NAMALWA (cell line): ENCODE results near the gene MAP3K20.
"Not testable (repeated sequence)": the region's sequence is repeated elsewhere in the genome, so short reads cannot be mapped to it uniquely, and the experiment has no call there.

ENCODE experiments used
- DNase-seq: peaks from one replicate; pipeline ENCODE4 v3.0.0-alpha.2; 2015; ENCODE audit warnings: low spot score

Gene MAP3K20

DNA sequence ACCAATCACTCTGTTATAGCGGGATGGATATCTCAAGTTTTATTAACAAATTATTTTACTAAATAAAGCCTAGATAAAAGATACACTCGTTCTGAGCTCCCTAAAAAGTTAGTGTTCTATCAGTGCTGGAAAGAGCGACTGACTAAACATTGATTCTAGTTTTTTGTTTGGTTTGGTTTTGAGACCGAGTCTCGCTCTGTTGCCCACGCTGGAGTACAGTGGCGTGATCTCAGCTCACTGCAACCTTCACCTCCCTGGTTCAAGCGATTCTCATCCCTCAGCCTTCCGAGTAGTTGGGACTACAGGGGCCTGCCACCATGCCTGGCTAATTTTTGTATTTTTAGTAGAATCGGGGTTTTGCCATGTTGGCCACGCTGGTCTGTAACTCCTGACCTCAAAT is 205.2 kb downstream of the MAP3K20 start:
- DNase-seq, result no peak

GRCh38 chr2:173281898-173282297 is 206.3 kb downstream of the MAP3K20 start:
- DNase-seq, result not testable (repeated sequence)

DNA sequence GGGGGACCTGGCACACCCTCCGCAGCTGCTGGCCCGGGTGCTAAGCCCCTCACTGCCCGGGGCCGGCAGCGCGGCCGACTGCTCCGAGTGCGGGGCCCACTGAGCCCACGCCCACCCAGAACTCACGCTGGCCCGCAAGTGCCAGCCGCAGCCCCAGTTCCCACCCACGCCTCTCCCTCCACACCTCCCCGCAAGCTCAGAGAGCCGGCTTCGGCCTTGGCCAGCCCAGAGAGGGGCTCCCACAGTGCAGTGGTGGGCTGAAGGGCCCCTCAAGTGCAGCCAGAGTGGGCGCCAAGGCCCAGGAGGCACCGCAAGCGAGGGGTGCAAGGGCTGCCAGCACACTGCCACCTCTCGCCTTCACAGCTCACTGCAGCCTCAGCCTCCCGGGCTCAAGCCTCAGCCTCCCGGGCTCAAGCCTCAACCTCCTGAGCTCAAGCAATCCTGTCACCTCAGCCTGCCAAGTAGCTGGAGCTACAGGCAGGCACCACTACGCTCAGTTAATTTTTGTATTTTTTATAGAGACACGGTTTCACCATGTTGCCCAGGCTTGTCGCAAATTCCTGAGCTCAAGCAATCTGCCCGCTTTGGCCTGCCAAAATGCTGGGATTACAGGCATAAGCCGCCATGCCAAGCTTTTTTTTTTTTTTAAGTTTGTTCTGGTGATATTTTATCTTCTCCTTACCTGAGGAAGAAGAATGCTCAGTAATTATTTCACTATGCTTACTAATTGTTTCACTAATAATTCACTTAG is 207.3 kb downstream of the MAP3K20 start:
- no peak for DNase-seq

- DNase-seq, result peak; percentile 59
Observed at GRCh38 chr2:173286153-173286809, 210.6 kb downstream of the MAP3K20 start.

DNA sequence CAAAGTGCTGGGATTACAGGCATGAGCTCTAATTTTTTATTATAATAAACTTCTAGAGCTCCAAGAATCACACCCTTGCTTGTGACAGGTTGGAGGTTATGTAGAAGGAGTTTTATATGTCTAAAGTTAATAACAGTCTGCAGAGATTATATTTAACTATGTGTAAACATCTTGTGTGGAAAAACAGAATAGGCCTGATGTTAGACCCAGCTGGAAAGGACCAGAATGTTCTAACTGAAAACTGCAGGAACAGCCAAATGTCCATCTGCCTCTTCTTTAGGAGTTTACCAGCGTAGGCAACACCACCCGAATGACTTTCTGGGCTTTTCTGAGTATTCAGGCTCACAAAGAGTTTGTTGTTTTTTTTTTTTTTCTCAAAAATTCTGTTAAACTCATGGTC is 211.9 kb downstream of the MAP3K20 start:
- no peak for DNase-seq

GRCh38 chr2:173288561-173288960 is 212.9 kb downstream of the MAP3K20 start:
- no peak for DNase-seq

DNA sequence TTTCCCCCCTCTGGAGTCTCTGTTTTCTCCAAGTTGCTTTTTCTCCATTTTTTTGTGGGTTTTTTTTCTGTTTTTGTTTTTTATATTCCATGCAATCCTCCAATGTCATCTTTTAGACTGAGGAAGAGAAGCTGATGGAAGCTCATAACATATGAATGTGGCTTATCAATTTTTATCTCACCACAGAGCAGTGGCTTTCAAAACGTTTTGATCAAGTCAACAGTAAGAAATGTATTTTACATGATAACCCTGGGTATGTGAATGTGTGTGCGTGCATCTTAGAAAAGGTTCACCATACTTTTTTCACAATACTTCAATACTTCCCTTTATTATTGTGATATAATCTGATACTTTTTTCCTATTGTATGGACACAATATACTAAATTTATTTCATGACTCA is 214.4 kb downstream of the MAP3K20 start:
- no peak for DNase-seq

DNA sequence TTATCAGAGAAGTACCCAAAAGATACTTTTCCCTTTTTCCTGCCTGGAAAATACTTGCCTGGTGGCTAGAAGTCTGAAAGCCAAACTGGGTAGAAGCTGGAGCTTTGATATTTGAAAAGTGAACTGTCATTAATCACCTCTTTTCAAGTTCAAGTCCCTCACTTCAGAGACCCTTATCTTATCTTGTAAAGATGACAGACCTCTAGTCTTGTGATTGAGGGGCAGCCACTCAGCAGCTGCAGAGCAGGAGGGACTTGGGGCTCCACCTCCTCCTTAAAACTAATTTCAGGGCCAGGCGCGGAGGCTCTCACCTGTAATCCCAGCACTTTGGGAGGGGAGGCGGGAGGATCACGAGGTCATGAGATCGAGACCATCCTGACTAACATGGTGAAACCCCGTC is 214.9 kb downstream of the MAP3K20 start:
- no peak for DNase-seq

- no peak for DNase-seq
Observed at GRCh38 chr2:173291412-173291811, 215.8 kb downstream of the MAP3K20 start.

GRCh38 chr2:173296235-173296634 is 220.6 kb downstream of the MAP3K20 start:
- DNase-seq, result no peak

GRCh38 chr2:173298536-173299097 is 223.0 kb downstream of the MAP3K20 start:
- no peak for DNase-seq

GRCh38 chr2:173299764-173300163 is 224.1 kb downstream of the MAP3K20 start:
- no peak for DNase-seq

DNA sequence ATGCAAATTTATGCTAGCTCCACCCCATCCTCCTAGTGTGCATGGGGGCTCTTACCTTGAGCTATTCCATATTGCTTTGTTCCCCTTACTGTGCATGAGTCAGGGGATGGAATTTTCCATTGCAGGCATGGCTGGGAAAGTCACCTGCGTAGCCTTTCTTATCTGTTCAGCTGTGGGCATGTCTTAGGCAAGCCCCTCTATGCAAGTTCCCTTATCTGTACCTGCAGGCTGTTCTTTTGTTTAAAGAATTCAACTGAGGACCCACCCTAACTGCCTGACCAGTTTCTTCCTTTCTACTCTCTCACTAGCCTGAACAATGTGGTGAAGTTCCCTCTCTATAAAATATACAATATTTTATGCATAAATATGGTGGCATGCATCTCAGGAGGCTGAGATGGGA is 224.8 kb downstream of the MAP3K20 start:
- peak; percentile 9 for DNase-seq

DNA sequence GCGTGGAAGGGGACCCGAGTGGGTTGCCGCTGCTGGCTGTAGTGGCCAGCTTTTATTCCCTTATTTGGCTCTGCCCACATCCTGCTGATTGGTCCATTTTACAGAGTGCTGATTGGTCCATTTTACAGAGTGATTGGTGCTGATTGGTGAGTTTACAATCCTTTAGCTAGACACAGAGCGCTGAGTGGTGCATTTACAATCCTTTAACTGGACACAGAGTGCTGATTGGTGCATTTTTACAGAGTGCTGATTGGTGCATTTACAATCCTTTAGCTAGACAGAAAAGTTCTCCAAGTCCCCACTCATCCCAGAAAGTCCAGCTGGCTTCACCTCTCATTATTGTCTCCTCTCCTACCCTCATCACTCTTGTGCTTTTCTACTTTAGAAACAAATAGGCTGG is 225.9 kb downstream of the MAP3K20 start:
- DNase-seq, result not testable (repeated sequence)

- DNase-seq, result no peak
Observed at GRCh38 chr2:173305303-173305702, 229.7 kb downstream of the MAP3K20 start.

DNA sequence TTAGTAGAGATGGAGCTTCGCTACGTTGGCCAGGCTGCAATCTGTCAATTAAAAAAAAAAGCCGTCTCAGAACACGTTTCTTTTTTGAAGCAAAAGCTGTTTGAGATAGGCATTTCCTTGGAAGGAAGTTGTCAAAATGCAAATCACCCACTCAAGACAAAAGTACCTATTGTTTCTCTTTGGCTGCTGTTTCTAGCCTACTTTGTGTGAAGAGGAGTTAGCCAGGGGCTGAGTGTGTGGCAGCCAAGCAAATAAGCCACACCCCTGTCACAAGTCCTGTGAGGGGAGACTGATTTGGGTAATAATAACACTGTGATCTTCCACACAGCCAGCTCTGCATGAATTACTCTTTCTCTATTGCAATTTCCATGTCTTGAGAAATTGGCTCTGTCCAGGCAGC is 231.6 kb downstream of the MAP3K20 start:
- no peak for DNase-seq

DNA sequence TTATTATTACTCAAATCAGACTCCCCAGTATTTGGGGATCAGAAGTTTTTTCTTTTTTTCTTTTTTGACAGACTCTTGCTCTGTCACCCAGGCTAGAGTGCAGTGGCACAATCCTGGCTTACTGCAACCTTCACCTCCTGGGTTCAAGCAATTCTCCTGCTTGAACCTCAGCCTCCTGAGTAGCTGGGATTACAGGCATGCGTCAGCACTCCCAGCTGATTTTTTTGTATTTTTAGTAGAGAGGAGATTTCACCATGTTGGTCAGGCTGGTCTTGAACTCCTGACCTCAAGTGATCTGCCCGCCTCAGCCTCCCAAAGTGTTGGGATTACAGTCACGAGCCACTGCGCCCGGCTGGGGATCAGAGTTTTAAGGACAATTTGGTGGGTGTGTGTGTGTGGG is 233.7 kb downstream of the MAP3K20 start:
- DNase-seq, result not testable (repeated sequence)

DNA sequence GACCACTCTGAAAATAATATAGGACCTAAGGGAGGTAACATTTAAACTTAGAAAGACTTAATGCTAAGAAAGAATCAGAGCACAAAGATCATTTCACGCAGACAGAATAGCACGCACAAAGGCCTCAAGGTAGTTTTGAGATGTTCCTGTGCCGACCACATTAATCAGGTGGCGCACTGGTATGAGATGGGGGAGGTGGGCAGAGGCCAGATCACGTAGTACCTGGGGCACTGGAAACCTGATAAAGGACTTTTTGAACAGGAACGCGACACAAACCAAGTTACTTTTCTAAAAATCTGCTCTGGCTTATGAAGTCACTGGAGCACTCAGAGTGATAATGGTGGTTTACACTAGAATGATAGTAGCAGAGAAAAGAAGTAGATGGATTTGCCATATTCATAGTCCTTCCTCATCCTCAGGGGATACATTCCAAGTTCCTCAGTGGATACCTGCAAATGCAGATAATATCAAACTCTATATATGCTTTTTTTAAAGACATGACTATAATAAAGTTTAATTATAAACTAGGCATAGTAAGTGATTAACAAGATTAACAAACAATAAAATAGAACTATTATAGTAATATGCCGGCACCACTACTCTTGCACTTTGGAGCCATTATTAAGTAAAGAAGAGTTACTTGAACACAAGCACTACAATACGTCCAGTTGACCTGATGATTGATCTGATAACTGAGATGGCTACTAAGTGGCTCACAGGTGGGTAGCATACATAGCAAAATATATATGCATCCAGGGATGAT is 236.4 kb downstream of the MAP3K20 start:
- DNase-seq, result no peak
